A673 (cell line): ENCODE results near the gene CYP27C1. TPM values are rescaled to one million over a fixed set of nuclear protein-coding genes. Genes with fewer than 3 reads are reported as not detected.

ENCODE experiments used
- BruUV-seq: library from RNA; stranded (reverse); fragments of 400-500 nt; replicated peaks from 2 replicates; lab custom pipeline; 2021; lab: Mats Ljungman, UMichigan
- CTCF ChIA-PET: fragments of 300-600 bp; sonication (Branson Sonifier 250); formaldehyde crosslinking; loops from one replicate; lab custom pipeline; 2022; ENCODE audit warnings: antibody characterized with exemption; lab: Charles Lee
- POLR2A ChIA-PET: fragments of 300-600 bp; sonication (Branson Sonifier 250); formaldehyde crosslinking; loops from one replicate; lab custom pipeline; 2022; ENCODE audit warnings: antibody characterized with exemption; ENCODE audit not compliant: low non-redundant PET; lab: Charles Lee
- DNase-seq: peaks from one replicate; pipeline ENCODE4 v3.0.0-alpha.2; 2015; ENCODE audit warnings: low spot score
- H3K27ac ChIP-seq: fragments of 200-600 bp; sonication (generic); 2 replicates; pipeline ENCODE4 v1.5.1; 2016; ENCODE audit warnings: mixed run types, low read depth, mild to moderate bottlenecking, mixed read lengths, antibody characterized with exemption, low read length; ENCODE audit not compliant: poor library complexity, severe bottlenecking
- H3K27me3 ChIP-seq: fragments of 200-600 bp; sonication (generic); replicated peaks from 2 replicates; pipeline ENCODE4 v1.6.1; 2017; ENCODE audit warnings: mixed run types, low read depth, mild to moderate bottlenecking, mixed read lengths, antibody characterized with exemption, low read length; ENCODE audit not compliant: insufficient read depth, poor library complexity
- H3K36me3 ChIP-seq: fragments of 200-600 bp; sonication (generic); 2 replicates; pipeline ENCODE4 v1.6.1; 2016; ENCODE audit warnings: mixed run types, mild to moderate bottlenecking, mixed read lengths, antibody characterized with exemption, low read length; ENCODE audit not compliant: insufficient read depth, poor library complexity, severe bottlenecking
- H3K4me1 ChIP-seq: fragments of 200-600 bp; sonication (generic); 2 replicates; pipeline ENCODE4 v1.6.1; 2017; ENCODE audit warnings: mixed run types, mild to moderate bottlenecking, mixed read lengths, antibody characterized with exemption, low read length; ENCODE audit not compliant: insufficient read depth, poor library complexity, severe bottlenecking
- H3K4me3 ChIP-seq: fragments of 200-600 bp; sonication (generic); 2 replicates; pipeline ENCODE4 v1.5.1; 2016; ENCODE audit warnings: low read depth, mixed run types, mild to moderate bottlenecking, mixed read lengths, low read length; ENCODE audit not compliant: poor library complexity, severe bottlenecking
- H3K9me3 ChIP-seq: fragments of 200-600 bp; sonication (generic); 2 replicates; pipeline ENCODE4 v1.6.1; 2016; ENCODE audit warnings: mixed run types, low read depth, mild to moderate bottlenecking, mixed read lengths, antibody characterized with exemption, low read length; ENCODE audit not compliant: poor library complexity, severe bottlenecking
- CTCF ChIP-seq: fragments of 300-800, 200-600 bp; sonication (generic); conservative IDR thresholded peaks from 2 replicates; pipeline ENCODE4 v1.5.1; 2017; ENCODE audit warnings: low read depth, mild to moderate bottlenecking, antibody characterized with exemption, low read length, moderate library complexity, mixed read lengths
- EZH2 ChIP-seq: fragments of 200-600 bp; sonication (generic); IDR thresholded peaks from 2 replicates; pipeline ENCODE4 v1.6.1; 2017; ENCODE audit warnings: borderline replicate concordance, low read depth, mild to moderate bottlenecking, mixed read lengths, antibody characterized with exemption, low read length; ENCODE audit not compliant: poor library complexity, severe bottlenecking
- intact Hi-C: fragments of 100-400 bp; cut with micrococcal nuclease; formaldehyde crosslinking; loops from one replicate; pipeline ENCODE4 v1.10.0; 2022; ENCODE audit not compliant: unreplicated experiment
- total RNA-seq: library from RNA; stranded (reverse); gene quantifications from 2 replicates; pipeline ENCODE4 v1.2.3, GENCODE V29; 2021

CYP27C1 gene
- total RNA-seq, 1 experiment from 2014 or later: 4.2 TPM

GRCh38 chr2:127161176-127162136 lies 58.6 kb downstream of the CYP27C1 start:
- no TSS peak for BruUV-seq
- Histone ChIP-seq H3K4me1 (no peaks in the 10 kb centered on the region), H3K36me3 (no peaks in the 10 kb centered on the region), H3K9me3 (no peaks in the 10 kb centered on the region), H3K27me3 (no peaks in the 10 kb centered on the region), H3K27ac (no peak overlapping the region), H3K4me3 (no peak overlapping the region)
- intact Hi-C loops: no loop called here
- ChIA-PET POLR2A (interaction anchor here (0.6 kb wide), 1 partner anchor 256 kb away, joined by 5 read pairs; no protein-coding TSS in a partner anchor), CTCF (no interaction called here)
- TF ChIP-seq EZH2 (no peak), CTCF (no peak)
- no peak for DNase-seq

- no peaks in the 10 kb centered on the region for H3K36me3 ChIP-seq
- no peaks in the 10 kb centered on the region for H3K27me3 ChIP-seq
- intact Hi-C loops: no loop called here
- H3K4me3 ChIP-seq: no peak overlapping the region
- ChIA-PET POLR2A (interaction anchor here (0.6 kb wide), 1 partner anchor 257 kb away, joined by 5 read pairs; no protein-coding TSS in a partner anchor), CTCF (no interaction called here)
- H3K4me1 ChIP-seq: no peaks in the 10 kb centered on the region
- no peaks in the 10 kb centered on the region for H3K9me3 ChIP-seq
- no peak for DNase-seq
- no peak for TF ChIP-seq EZH2
- no peak for TF ChIP-seq CTCF
- BruUV-seq: no TSS peak
- no peak overlapping the region for H3K27ac ChIP-seq
Measured at GRCh38 chr2:127160676-127161075, 59.4 kb downstream of the CYP27C1 start.

- H3K9me3 ChIP-seq: no peaks in the 10 kb centered on the region
- CTCF ChIA-PET: no interaction called here
- no peaks in the 10 kb centered on the region for H3K36me3 ChIP-seq
- intact Hi-C loops: no loop called here
- DNase-seq: no peak
- no peak for TF ChIP-seq EZH2
- no peak for TF ChIP-seq CTCF
- POLR2A ChIA-PET: no interaction called here
- no peak overlapping the region for H3K4me3 ChIP-seq
- H3K27ac ChIP-seq: no peak overlapping the region
- no peaks in the 10 kb centered on the region for H3K4me1 ChIP-seq
- no TSS peak for BruUV-seq
- H3K27me3 ChIP-seq: no peaks in the 10 kb centered on the region
Measured at GRCh38 chr2:127159543-127159942, 60.6 kb downstream of the CYP27C1 start.
